ENCODE results near the gene TRERF1. TPM values are rescaled to one million over a fixed set of nuclear protein-coding genes. Genes with fewer than 3 reads are reported as not detected.
"Not testable (repeated sequence)": the region's sequence is repeated elsewhere in the genome, so short reads cannot be mapped to it uniquely, and the experiment has no call there.

Gene TRERF1
- total RNA-seq, 1 donor from 2014 or later, result 3.7 TPM

DNA sequence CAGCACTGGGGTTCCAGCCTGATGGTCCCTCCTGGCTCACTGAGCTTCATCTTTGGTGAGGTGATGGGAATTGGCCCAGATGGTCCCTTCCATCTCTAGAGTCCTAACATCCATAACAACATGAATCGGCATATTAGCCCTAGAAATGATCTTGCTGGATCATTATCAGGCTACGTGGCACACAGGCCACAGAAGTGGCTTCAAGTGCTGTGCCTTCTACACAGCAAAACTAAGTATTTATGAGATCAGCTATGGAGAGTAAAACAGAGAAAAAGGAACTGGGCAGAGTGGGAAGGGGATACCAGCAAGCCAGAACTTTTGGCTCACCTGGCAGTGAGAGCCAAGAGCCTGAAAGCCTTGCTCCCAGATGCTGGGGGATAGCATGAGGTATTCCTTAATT lies 116.9 kb downstream of the TRERF1 start:
- H3K27me3 ChIP-seq (ENCODE audit: control insufficient read depth in 3 of 3, insufficient read depth in 3 of 3, low read length in 3 of 3), result no peaks in the 10 kb centered on the region
- H3K9me3 ChIP-seq (ENCODE audit: control insufficient read depth in 3 of 3, low read length in 3 of 3), result no peaks in the 10 kb centered on the region
- H3K9ac ChIP-seq (ENCODE audit: low read depth in 1 of 3, low read length in 3 of 3), result no peak overlapping the region
- H3K4me3 ChIP-seq (ENCODE audit: low read length in 3 of 3), result no peak overlapping the region
- no peaks in the 10 kb centered on the region for H3K36me3 ChIP-seq (ENCODE audit: control insufficient read depth in 3 of 3, insufficient read depth in 3 of 3, low read length in 3 of 3)
- H3K27ac ChIP-seq (ENCODE audit: low read depth, low read length), result no peak overlapping the region
- H3K4me1 ChIP-seq (ENCODE audit: control insufficient read depth in 3 of 3, insufficient read depth in 3 of 3, low read length in 3 of 3), result no peaks in the 10 kb centered on the region

DNA sequence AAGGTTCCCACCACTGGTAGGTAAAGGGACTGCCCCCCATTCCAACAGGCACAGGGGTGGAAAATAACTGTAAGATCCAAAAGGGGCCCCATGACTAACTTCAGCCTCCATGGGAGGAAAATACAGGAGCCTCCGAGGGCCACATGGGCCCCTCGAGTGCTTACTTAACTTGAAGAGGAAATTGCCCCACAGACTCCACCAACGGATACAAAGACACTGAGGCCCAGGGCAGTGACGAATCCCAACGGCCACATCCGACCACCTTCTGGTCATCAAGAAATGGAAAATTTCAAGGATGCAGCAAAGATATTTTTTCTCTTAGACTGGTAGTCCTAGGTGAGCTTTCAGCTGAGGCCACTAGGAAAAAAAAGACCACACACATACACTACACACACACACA lies 118.1 kb downstream of the TRERF1 start:
- no peaks in the 10 kb centered on the region for H3K9me3 ChIP-seq (ENCODE audit: control insufficient read depth in 3 of 3, low read length in 3 of 3)
- no peaks in the 10 kb centered on the region for H3K4me1 ChIP-seq (ENCODE audit: control insufficient read depth in 3 of 3, insufficient read depth in 3 of 3, low read length in 3 of 3)
- no peak overlapping the region for H3K27ac ChIP-seq (ENCODE audit: low read depth, low read length)

DNA sequence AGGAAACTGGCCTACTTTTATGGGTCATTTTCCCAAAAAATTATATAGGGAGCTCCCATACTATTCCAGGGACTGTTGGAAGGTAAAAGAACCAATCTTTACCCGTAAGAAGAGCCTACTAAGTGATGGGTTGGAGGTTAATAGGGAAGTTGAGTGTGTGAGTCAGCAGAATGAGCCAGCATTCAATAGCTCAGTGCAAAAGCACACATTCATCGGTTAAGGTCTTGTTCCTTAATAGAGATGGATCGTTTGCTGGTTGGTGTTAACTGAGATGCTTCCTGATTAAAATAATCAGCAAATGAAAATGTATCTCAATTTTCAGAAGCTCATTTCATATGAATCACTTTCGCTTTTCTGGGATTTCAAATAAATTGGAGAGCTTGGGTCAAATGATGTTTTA lies 118.8 kb downstream of the TRERF1 start:
- H3K27me3 ChIP-seq (ENCODE audit: control insufficient read depth in 3 of 3, insufficient read depth in 3 of 3, low read length in 3 of 3), result no peaks in the 10 kb centered on the region
- no peaks in the 10 kb centered on the region for H3K36me3 ChIP-seq (ENCODE audit: control insufficient read depth in 3 of 3, insufficient read depth in 3 of 3, low read length in 3 of 3)
- no peaks in the 10 kb centered on the region for H3K9me3 ChIP-seq (ENCODE audit: control insufficient read depth in 3 of 3, low read length in 3 of 3)
- no peaks in the 10 kb centered on the region for H3K4me1 ChIP-seq (ENCODE audit: control insufficient read depth in 3 of 3, insufficient read depth in 3 of 3, low read length in 3 of 3)
- no peak overlapping the region for H3K27ac ChIP-seq (ENCODE audit: low read depth, low read length)
- H3K4me3 ChIP-seq (ENCODE audit: low read length in 3 of 3), result no peak overlapping the region
- H3K9ac ChIP-seq (ENCODE audit: low read depth in 1 of 3, low read length in 3 of 3), result no peak overlapping the region

More for the DNA sequence above, 118.1 kb downstream of the TRERF1 start:
- H3K27me3 ChIP-seq (ENCODE audit: control insufficient read depth in 3 of 3, insufficient read depth in 3 of 3, low read length in 3 of 3), result no peaks in the 10 kb centered on the region
- no peaks in the 10 kb centered on the region for H3K36me3 ChIP-seq (ENCODE audit: control insufficient read depth in 3 of 3, insufficient read depth in 3 of 3, low read length in 3 of 3)
- H3K4me3 ChIP-seq (ENCODE audit: low read length in 3 of 3), result no peak overlapping the region
- no peak overlapping the region for H3K9ac ChIP-seq (ENCODE audit: low read depth in 1 of 3, low read length in 3 of 3)

DNA sequence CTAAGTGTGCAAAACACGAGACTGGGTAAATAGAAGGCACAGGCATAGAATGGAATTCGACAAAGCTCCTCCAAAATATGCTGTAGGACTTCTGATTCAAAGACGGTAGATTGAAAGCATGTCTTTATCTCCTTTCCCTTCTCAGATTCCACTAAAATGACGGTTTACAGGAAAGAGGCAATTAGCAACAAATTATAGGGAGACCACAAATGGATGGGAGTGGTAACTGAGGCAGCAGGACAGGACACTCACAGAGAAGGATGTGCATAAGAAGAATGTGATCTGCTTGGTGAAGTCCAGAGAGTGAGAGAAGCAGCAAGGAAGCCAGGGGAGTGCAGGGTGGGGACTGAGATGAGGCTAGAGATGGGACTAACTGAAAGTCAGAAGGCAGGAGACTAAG lies 120.7 kb downstream of the TRERF1 start:
- no peak overlapping the region for H3K27ac ChIP-seq (ENCODE audit: low read depth, low read length)
- no peak overlapping the region for H3K4me3 ChIP-seq (ENCODE audit: low read length in 3 of 3)
- no peaks in the 10 kb centered on the region for H3K9me3 ChIP-seq (ENCODE audit: control insufficient read depth in 3 of 3, low read length in 3 of 3)
- H3K36me3 ChIP-seq (ENCODE audit: control insufficient read depth in 3 of 3, insufficient read depth in 3 of 3, low read length in 3 of 3), result no peaks in the 10 kb centered on the region
- no peak overlapping the region for H3K9ac ChIP-seq (ENCODE audit: low read depth in 1 of 3, low read length in 3 of 3)
- H3K4me1 ChIP-seq (ENCODE audit: control insufficient read depth in 3 of 3, insufficient read depth in 3 of 3, low read length in 3 of 3), result no peaks in the 10 kb centered on the region
- H3K27me3 ChIP-seq (ENCODE audit: control insufficient read depth in 3 of 3, insufficient read depth in 3 of 3, low read length in 3 of 3), result no peaks in the 10 kb centered on the region

DNA sequence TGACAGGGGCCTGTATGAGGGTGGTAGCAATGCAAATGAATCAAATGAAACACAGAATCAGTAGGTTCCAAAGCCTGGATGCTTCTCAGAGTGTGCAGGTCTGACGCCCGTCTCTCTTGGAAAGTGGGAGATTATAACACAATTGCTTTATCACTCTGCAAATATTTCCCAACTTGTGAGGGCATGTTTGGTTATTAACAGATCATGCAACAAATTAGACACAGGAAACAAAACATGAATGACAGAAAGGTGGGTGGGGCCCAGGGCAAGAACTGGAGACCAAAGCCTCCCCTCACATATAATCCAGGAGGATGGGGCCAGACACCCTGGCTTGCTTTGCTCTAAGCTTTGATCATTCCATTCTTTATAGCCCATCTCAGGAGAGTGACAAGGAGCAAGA lies 125.5 kb downstream of the TRERF1 start:
- no peaks in the 10 kb centered on the region for H3K36me3 ChIP-seq (ENCODE audit: control insufficient read depth in 3 of 3, insufficient read depth in 3 of 3, low read length in 3 of 3)
- H3K27ac ChIP-seq (ENCODE audit: low read depth, low read length), result no peak overlapping the region
- no peaks in the 10 kb centered on the region for H3K9me3 ChIP-seq (ENCODE audit: control insufficient read depth in 3 of 3, low read length in 3 of 3)
- H3K4me3 ChIP-seq (ENCODE audit: low read length in 3 of 3), result no peak overlapping the region
- no peaks in the 10 kb centered on the region for H3K4me1 ChIP-seq (ENCODE audit: control insufficient read depth in 3 of 3, insufficient read depth in 3 of 3, low read length in 3 of 3)
- H3K9ac ChIP-seq (ENCODE audit: low read depth in 1 of 3, low read length in 3 of 3), result no peak overlapping the region
- H3K27me3 ChIP-seq (ENCODE audit: control insufficient read depth in 3 of 3, insufficient read depth in 3 of 3, low read length in 3 of 3), result no peaks in the 10 kb centered on the region

DNA sequence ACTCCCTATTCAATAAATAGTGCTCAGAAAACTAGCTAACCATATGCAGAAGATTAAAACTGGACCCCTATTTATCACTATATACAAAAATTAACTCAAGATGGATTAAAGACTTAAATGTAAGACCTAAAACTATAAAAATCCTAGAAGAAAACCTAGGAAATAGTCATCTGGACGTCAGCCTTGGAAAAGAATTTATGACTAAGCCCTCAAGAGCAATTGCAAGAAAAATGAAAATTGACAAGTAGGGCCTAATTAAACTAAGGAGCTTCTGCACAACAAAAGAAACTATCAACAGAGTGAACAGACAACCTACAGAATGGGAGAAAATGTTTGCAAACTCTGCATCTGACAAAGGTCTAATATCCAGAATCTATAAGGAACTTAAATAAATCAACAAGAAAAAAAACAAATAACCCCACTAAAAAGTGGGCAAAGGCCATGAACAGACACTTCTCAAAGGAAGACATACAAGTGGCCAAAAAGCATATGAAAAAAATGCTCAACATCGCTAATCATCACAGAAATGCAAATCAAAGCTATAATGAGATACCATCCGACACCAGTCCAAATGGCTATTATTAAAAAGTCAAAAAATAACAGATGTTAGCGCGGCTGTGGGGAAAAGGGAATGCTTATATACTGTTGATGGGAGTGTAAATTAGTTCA lies 126.9 kb downstream of the TRERF1 start:
- H3K9ac ChIP-seq (ENCODE audit: low read depth in 1 of 3, low read length in 3 of 3); H3K36me3 ChIP-seq (ENCODE audit: control insufficient read depth in 3 of 3, insufficient read depth in 3 of 3, low read length in 3 of 3): not testable (repeated sequence)

DNA sequence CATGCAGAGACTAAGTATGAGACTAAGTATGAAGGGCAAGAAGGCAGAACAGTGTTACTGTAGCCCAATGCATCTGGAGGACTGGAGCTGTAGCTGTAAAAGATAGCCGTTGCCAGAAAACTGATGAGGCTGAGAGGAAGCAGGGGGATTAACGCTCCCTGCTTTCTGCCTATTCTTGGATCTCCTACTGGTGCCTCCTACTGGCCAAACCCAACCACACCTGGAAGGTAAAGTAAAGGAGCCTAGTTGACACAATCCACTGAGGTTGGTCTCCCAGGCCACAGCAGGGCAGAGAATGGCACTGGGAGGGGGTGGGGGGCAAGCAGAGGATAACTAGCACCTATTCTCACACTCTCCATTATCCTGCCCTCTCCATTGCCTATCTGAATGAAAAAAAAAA lies 129.1 kb downstream of the TRERF1 start:
- no peaks in the 10 kb centered on the region for H3K36me3 ChIP-seq (ENCODE audit: control insufficient read depth in 3 of 3, insufficient read depth in 3 of 3, low read length in 3 of 3)
- no peak overlapping the region for H3K4me3 ChIP-seq (ENCODE audit: low read length in 3 of 3)
- no peaks in the 10 kb centered on the region for H3K27me3 ChIP-seq (ENCODE audit: control insufficient read depth in 3 of 3, insufficient read depth in 3 of 3, low read length in 3 of 3)
- no peaks in the 10 kb centered on the region for H3K4me1 ChIP-seq (ENCODE audit: control insufficient read depth in 3 of 3, insufficient read depth in 3 of 3, low read length in 3 of 3)
- H3K9me3 ChIP-seq (ENCODE audit: control insufficient read depth in 3 of 3, low read length in 3 of 3), result no peaks in the 10 kb centered on the region
- no peak overlapping the region for H3K9ac ChIP-seq (ENCODE audit: low read depth in 1 of 3, low read length in 3 of 3)
- H3K27ac ChIP-seq (ENCODE audit: low read depth, low read length), result no peak overlapping the region

More for the DNA sequence above, 126.9 kb downstream of the TRERF1 start:
- not testable (repeated sequence) for H3K4me3 ChIP-seq (ENCODE audit: low read length in 3 of 3); H3K27me3 ChIP-seq (ENCODE audit: control insufficient read depth in 3 of 3, insufficient read depth in 3 of 3, low read length in 3 of 3); H3K27ac ChIP-seq (ENCODE audit: low read depth, low read length); H3K4me1 ChIP-seq (ENCODE audit: control insufficient read depth in 3 of 3, insufficient read depth in 3 of 3, low read length in 3 of 3); H3K9me3 ChIP-seq (ENCODE audit: control insufficient read depth in 3 of 3, low read length in 3 of 3)

DNA sequence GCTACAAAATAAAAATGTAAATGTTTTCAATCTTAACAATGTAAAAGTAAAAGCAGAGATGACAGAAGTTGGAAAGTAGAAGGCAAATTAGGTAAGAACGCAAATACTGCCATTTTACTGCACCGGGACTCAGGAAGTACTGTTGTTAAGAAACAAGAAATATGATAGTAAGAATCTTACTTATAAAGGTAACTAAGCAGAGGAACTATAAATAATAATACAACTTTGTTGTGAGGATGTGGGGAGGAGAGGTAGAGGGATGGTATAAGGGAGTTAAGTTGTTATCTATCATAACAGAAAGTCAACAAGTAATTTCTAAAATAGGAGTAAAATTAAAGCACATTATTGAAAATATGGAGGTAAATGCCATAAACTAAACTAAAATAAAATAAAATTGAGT lies 129.8 kb downstream of the TRERF1 start:
- Histone ChIP-seq H3K4me1 (ENCODE audit: control insufficient read depth in 3 of 3, insufficient read depth in 3 of 3, low read length in 3 of 3) (no peaks in the 10 kb centered on the region), H3K36me3 (ENCODE audit: control insufficient read depth in 3 of 3, insufficient read depth in 3 of 3, low read length in 3 of 3) (no peaks in the 10 kb centered on the region), H3K4me3 (ENCODE audit: low read length in 3 of 3) (no peak overlapping the region), H3K27me3 (ENCODE audit: control insufficient read depth in 3 of 3, insufficient read depth in 3 of 3, low read length in 3 of 3) (no peaks in the 10 kb centered on the region), H3K9ac (ENCODE audit: low read depth in 1 of 3, low read length in 3 of 3) (no peak overlapping the region), H3K9me3 (ENCODE audit: control insufficient read depth in 3 of 3, low read length in 3 of 3) (no peaks in the 10 kb centered on the region), H3K27ac (ENCODE audit: low read depth, low read length) (no peak overlapping the region)

DNA sequence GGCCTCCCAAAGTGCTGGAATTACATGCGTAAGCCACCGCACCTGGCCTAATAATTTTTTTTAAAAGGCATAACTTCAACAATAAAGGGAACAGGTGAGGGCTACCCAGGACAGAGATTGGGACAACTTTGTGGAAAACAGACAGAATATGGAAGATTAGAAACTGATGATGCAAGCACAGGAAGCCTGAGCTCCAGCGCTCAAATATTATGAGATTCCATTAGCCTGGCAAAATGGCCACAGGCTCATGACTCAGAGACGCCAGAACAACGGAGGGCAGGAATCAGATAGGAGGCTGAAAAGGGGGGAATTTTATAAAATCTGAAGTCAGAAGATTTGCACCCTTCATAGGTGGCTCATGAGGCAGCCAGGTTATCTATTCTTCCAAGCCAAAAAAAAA lies 131.0 kb downstream of the TRERF1 start:
- Histone ChIP-seq H3K4me3 (ENCODE audit: low read length in 3 of 3) (no peak overlapping the region), H3K27ac (ENCODE audit: low read depth, low read length) (no peak overlapping the region), H3K36me3 (ENCODE audit: control insufficient read depth in 3 of 3, insufficient read depth in 3 of 3, low read length in 3 of 3) (no peaks in the 10 kb centered on the region), H3K9ac (ENCODE audit: low read depth in 1 of 3, low read length in 3 of 3) (no peak overlapping the region), H3K9me3 (ENCODE audit: control insufficient read depth in 3 of 3, low read length in 3 of 3) (no peaks in the 10 kb centered on the region), H3K4me1 (ENCODE audit: control insufficient read depth in 3 of 3, insufficient read depth in 3 of 3, low read length in 3 of 3) (no peaks in the 10 kb centered on the region), H3K27me3 (ENCODE audit: control insufficient read depth in 3 of 3, insufficient read depth in 3 of 3, low read length in 3 of 3) (no peaks in the 10 kb centered on the region)

DNA sequence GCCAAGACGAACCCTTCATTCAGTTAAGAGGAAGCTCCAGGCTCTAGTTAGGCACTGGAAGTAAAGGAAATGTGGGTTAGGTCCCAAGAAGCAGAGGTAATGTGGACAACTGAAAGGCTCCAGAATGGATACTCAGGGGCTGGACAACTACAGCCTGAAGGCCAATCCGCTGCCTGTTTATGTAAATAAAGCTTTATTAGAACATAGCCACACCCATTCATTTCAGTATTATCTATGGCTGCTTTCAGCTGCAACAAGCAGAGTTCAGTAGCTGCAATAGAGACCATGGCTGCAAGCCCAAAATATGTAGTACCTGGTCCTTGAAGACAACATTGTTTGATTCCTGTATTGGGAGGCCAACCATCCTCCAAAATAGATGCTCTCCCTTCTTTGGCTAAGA lies 133.2 kb downstream of the TRERF1 start:
- H3K9me3 ChIP-seq (ENCODE audit: control insufficient read depth in 3 of 3, low read length in 3 of 3), result no peaks in the 10 kb centered on the region
- H3K27ac ChIP-seq (ENCODE audit: low read depth, low read length), result no peak overlapping the region
- no peak overlapping the region for H3K9ac ChIP-seq (ENCODE audit: low read depth in 1 of 3, low read length in 3 of 3)
- no peak overlapping the region for H3K4me3 ChIP-seq (ENCODE audit: low read length in 3 of 3)
- H3K36me3 ChIP-seq (ENCODE audit: control insufficient read depth in 3 of 3, insufficient read depth in 3 of 3, low read length in 3 of 3), result no peaks in the 10 kb centered on the region
- H3K4me1 ChIP-seq (ENCODE audit: control insufficient read depth in 3 of 3, insufficient read depth in 3 of 3, low read length in 3 of 3), result no peaks in the 10 kb centered on the region
- H3K27me3 ChIP-seq (ENCODE audit: control insufficient read depth in 3 of 3, insufficient read depth in 3 of 3, low read length in 3 of 3), result no peaks in the 10 kb centered on the region

Measured in skeletal muscle tissue (tissue), 4 donors.